ENCODE data around the gene IRF3. TPM values are rescaled to one million over a fixed set of nuclear protein-coding genes. Genes with fewer than 3 reads are reported as not detected.

Gene IRF3
- total RNA-seq, 1 donor from 2014 or later: 75.9 TPM

GRCh38 chr19:49704888-49705642, 39.4 kb upstream of the IRF3 start:
- no peak for DNase-seq (ENCODE audit: low spot score in 2 of 2)
- intact Hi-C loops (cut with DNase I): no loop called here
- TF ChIP-seq CTCF (IDR thresholded peaks at IDR 0.05): no peak
- H3K9me3 ChIP-seq: no peaks in the 10 kb centered on the region
- no peaks in the 10 kb centered on the region for H3K27me3 ChIP-seq
- no peak overlapping the region for H3K4me3 ChIP-seq
- H3K4me1 ChIP-seq: no peaks in the 10 kb centered on the region
- H3K27ac ChIP-seq: no peak overlapping the region
- H3K36me3 ChIP-seq: no peaks in the 10 kb centered on the region

GRCh38 chr19:49701271-49701786, 35.7 kb upstream of the IRF3 start:
- Histone ChIP-seq H3K27me3 (no peaks in the 10 kb centered on the region), H3K9me3 (no peaks in the 10 kb centered on the region), H3K4me1 (no peaks in the 10 kb centered on the region), H3K36me3 (no peaks in the 10 kb centered on the region), H3K27ac (no peak overlapping the region), H3K4me3 (no peak overlapping the region)
- intact Hi-C loops (cut with DNase I): no loop called here
- TF ChIP-seq CTCF (IDR thresholded peaks at IDR 0.05): no peak
- DNase-seq (ENCODE audit: low spot score in 2 of 2): no peak

GRCh38 chr19:49700563-49700962, 34.9 kb upstream of the IRF3 start:
- Histone ChIP-seq H3K9me3 (no peaks in the 10 kb centered on the region), H3K27me3 (no peaks in the 10 kb centered on the region), H3K27ac (no peak overlapping the region), H3K4me1 (no peaks in the 10 kb centered on the region), H3K4me3 (no peak overlapping the region), H3K36me3 (no peaks in the 10 kb centered on the region)
- no peak for DNase-seq (ENCODE audit: low spot score in 2 of 2)
- no peak for TF ChIP-seq CTCF (IDR thresholded peaks at IDR 0.05)
- intact Hi-C loops (cut with DNase I): no loop called here

GRCh38 chr19:49699364-49699763, 33.7 kb upstream of the IRF3 start:
- Histone ChIP-seq H3K27me3 (no peaks in the 10 kb centered on the region), H3K27ac (no peak overlapping the region), H3K36me3 (no peaks in the 10 kb centered on the region), H3K4me3 (no peak overlapping the region), H3K4me1 (no peaks in the 10 kb centered on the region), H3K9me3 (no peaks in the 10 kb centered on the region)
- intact Hi-C loops (cut with DNase I): no loop called here
- DNase-seq (ENCODE audit: low spot score in 2 of 2): no peak
- TF ChIP-seq CTCF (IDR thresholded peaks at IDR 0.05): no peak

- TF ChIP-seq CTCF (IDR thresholded peaks at IDR 0.05): no peak
- no peaks in the 10 kb centered on the region for H3K9me3 ChIP-seq
- H3K4me3 ChIP-seq: no peak overlapping the region
- no peaks in the 10 kb centered on the region for H3K27me3 ChIP-seq
- no peaks in the 10 kb centered on the region for H3K4me1 ChIP-seq
- intact Hi-C loops (cut with DNase I): no loop called here
- DNase-seq (ENCODE audit: low spot score in 2 of 2): no peak
- H3K36me3 ChIP-seq: no peaks in the 10 kb centered on the region
- H3K27ac ChIP-seq: no peak overlapping the region
Measured at GRCh38 chr19:49696865-49697264, 31.2 kb upstream of the IRF3 start.
